NCI-H526 treated with DMSO at 0.1 percent for 48 hours (cell line): ENCODE measurements around the gene PTBP1.
"Not testable (repeated sequence)": the region's sequence is repeated elsewhere in the genome, so short reads cannot be mapped to it uniquely, and the experiment has no call there.

Source experiments
- DNase-seq: peaks from one replicate; lab custom pipeline; 2025; lab: John Stamatoyannopoulos, UW

The PTBP1 gene

GRCh38 chr19:810077-810855 is 13.0 kb downstream of the PTBP1 start:
- DNase-seq, result no peak

- no peak for DNase-seq
Measured at GRCh38 chr19:810883-811489, 13.7 kb downstream of the PTBP1 start.

GRCh38 chr19:811506-812048 is 14.3 kb downstream of the PTBP1 start:
- DNase-seq, result no peak

GRCh38 chr19:812049-812746 is 14.9 kb downstream of the PTBP1 start:
- no peak for DNase-seq

- DNase-seq, result no peak
Measured at GRCh38 chr19:812747-813218, 15.5 kb downstream of the PTBP1 start.

- no peak for DNase-seq
Measured at GRCh38 chr19:813219-814151, 16.2 kb downstream of the PTBP1 start.

- DNase-seq, result no peak
Measured at GRCh38 chr19:814152-815078, 17.2 kb downstream of the PTBP1 start.

GRCh38 chr19:815079-815774 is 18.0 kb downstream of the PTBP1 start:
- DNase-seq, result no peak

GRCh38 chr19:815775-816499 is 18.7 kb downstream of the PTBP1 start:
- no peak for DNase-seq

GRCh38 chr19:816500-816857 is 19.2 kb downstream of the PTBP1 start:
- DNase-seq, result no peak

GRCh38 chr19:820212-820611 is 23.0 kb downstream of the PTBP1 start:
- DNase-seq, result not testable (repeated sequence)

GRCh38 chr19:821231-821824 is 24.1 kb downstream of the PTBP1 start:
- DNase-seq, result no peak

- DNase-seq, result no peak
Measured at GRCh38 chr19:821825-822503, 24.7 kb downstream of the PTBP1 start, which contains the start of gene PLPPR3. TSS of gene PLPPR3 (minus strand) at chr19:821955. CDS start at chr19:821559, 396 bp downstream.

- no peak for DNase-seq
Measured at GRCh38 chr19:823565-824121, 26.4 kb downstream of the PTBP1 start.

- no peak for DNase-seq
Measured at GRCh38 chr19:824885-825284, 27.6 kb downstream of the PTBP1 start.

GRCh38 chr19:825897-826644 is 28.8 kb downstream of the PTBP1 start:
- DNase-seq, result no peak

GRCh38 chr19:827314-827709 is 30.1 kb downstream of the PTBP1 start:
- DNase-seq, result no peak
